PFSK-1 (cell line): ENCODE measurements around the gene AUNIP.

Experiments
- POLR2AphosphoS5 ChIP-seq: IDR thresholded peaks from 2 replicates; pipeline ENCODE4 v1.6.1; 2012; ENCODE audit warnings: low read depth, mild to moderate bottlenecking, control low read depth, low read length, moderate library complexity
- REST ChIP-seq, 2 experiments: IDR thresholded peaks; 2 replicates each; pipeline versions ENCODE4 v1.6.1 to v1.8.0; 2011 to 2012; ENCODE audit warnings: low read depth in 2 of 2, low read length in 2 of 2, control low read depth in 1 of 2, inconsistent platforms in 1 of 2, mild to moderate bottlenecking in 1 of 2, moderate library complexity in 1 of 2; ENCODE audit not compliant: insufficient read depth in 1 of 2
- SIN3A ChIP-seq: IDR thresholded peaks from 2 replicates; pipeline ENCODE4 v1.6.1; 2012; ENCODE audit warnings: mild to moderate bottlenecking, low read length, moderate library complexity, borderline replicate concordance; ENCODE audit not compliant: insufficient read depth
- TAF1 ChIP-seq: IDR thresholded peaks from 2 replicates; pipeline ENCODE4 v1.6.1; 2012; ENCODE audit warnings: low read length, control low read depth, borderline replicate concordance; ENCODE audit not compliant: insufficient read depth

GRCh38 chr1:25900219-25900618 lies 41.0 kb upstream of the AUNIP start:
- no peak for TF ChIP-seq SIN3A
- TF ChIP-seq POLR2AphosphoS5 = no peak
- no peak for TF ChIP-seq REST (IDR thresholded peaks at IDR 0.05; ENCODE audit: insufficient read depth in 1 of 2, low read depth in 2 of 2, low read length in 2 of 2)
- TF ChIP-seq TAF1 = no peak
